Peyer's patch (tissue), 4 donors: ENCODE results near the gene TEC.

ENCODE experiments used
- POLR2A ChIP-seq, 2 donors: fragments of 450-650 bp; IDR thresholded peaks; one replicate each; pipeline ENCODE4 v1.5.1; 2017; ENCODE audit warnings: antibody characterized with exemption in 2 of 2, mild to moderate bottlenecking in 2 of 2, moderate library complexity in 2 of 2
- TF ChIP-seq, protein P1 (sequence below), 6 experiments: fragments of 450-650 bp in 4 of 6; fragments of 200-600 bp in 2 of 6; sonication (generic) in 1 of 6; IDR thresholded peaks; one replicate each; pipeline ENCODE4 v1.5.1; 2017 to 2019; ENCODE audit warnings: antibody characterized with exemption in 6 of 6, mild to moderate bottlenecking in 3 of 6, moderate library complexity in 1 of 6

DNA sequence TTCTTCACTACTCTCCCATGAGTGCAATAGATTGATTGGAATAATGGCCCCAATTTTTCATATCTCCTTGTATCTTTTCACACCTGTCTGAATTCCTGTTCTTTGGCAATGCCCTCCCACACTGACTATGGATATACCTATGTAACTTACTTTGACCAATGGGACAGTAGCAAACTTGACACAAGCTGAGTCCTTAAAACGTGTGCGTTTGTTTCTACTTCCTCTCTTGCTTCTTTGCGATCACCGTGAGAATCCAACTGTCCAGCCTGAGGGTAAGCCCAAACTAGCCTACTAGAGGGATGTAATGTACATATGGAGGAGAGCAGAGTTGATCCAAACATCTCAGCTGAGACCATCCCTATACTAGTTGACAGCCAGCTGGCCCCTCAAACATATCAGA lies 19.3 kb downstream of the TEC start:
- TF ChIP-seq, protein P1, sequence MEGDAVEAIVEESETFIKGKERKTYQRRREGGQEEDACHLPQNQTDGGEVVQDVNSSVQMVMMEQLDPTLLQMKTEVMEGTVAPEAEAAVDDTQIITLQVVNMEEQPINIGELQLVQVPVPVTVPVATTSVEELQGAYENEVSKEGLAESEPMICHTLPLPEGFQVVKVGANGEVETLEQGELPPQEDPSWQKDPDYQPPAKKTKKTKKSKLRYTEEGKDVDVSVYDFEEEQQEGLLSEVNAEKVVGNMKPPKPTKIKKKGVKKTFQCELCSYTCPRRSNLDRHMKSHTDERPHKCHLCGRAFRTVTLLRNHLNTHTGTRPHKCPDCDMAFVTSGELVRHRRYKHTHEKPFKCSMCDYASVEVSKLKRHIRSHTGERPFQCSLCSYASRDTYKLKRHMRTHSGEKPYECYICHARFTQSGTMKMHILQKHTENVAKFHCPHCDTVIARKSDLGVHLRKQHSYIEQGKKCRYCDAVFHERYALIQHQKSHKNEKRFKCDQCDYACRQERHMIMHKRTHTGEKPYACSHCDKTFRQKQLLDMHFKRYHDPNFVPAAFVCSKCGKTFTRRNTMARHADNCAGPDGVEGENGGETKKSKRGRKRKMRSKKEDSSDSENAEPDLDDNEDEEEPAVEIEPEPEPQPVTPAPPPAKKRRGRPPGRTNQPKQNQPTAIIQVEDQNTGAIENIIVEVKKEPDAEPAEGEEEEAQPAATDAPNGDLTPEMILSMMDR (IDR thresholded peaks at IDR 0.05) = no peak
- no peak for TF ChIP-seq POLR2A (IDR thresholded peaks at IDR 0.05)
